DMS53 (cell line): ENCODE measurements around the gene RUNX1.

Experiments
- DNase-seq: peaks from one replicate; lab custom pipeline; 2025; lab: John Stamatoyannopoulos, UW

The RUNX1 gene

DNA sequence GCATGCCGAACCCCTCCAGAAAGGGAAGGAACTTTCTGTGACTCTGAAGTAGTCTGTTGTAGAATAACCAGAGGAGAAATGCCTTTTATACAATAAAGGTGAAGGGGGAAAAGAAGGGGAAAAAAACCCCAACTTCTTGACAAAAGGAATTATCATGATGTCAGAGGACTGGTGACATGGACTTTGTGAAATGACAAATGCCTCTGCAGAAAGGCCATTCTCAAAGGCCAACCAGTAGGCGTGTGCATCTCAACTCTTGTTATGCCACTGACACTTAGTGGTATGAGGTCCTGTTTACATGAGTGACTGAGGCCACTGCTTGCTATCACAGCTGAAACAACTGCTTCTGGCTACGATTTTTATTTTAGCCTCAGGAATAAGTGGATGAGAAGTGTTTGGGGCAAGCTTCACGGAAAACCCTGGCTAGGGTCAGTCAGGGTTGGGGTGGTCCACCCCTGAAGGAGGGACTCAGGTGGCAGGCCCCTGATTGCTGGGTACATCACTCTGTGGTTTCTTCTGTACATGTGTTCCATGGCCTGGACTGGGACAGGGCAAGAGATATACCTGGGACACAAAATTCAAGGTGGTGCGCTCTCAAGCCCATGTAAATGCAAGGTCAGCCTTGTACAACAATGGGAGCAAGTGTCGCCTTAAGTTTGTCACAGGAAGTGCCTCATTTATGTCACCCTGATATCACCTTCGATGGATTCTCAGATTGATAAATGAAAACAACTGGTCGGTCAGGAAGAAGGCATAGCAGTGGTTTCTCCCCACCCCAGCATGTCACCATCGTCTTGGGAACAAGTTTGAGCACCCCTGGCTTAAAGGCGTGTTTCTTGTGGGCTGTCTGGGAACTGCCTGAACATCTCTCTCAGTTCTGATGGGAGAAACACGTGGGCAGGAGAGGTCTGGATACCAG lies 12.4 kb downstream of the RUNX1 start:
- DNase-seq = no peak

- no peak for DNase-seq
These were observed 13.5 kb downstream of the RUNX1 start for GRCh38 chr21:35035581-35035980.

DNA sequence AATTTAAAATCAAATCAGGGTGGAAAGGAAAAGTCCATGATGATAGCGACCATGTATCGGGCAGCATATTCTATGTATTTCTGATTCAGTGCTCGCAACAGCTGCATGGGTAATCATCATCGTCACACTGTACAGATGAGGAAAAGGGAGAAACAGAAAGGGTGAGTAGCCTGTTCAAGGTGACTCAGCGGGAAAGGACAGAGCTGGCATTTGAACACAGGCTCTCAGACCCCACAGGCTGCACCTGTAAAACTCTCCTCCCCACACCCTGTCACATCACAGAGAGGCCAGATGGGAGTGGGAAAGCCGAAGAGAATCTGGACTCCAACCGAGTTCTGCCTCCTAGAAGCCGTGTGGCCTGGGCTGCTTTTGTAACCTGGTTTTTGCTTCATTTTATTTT lies 14.0 kb downstream of the RUNX1 start:
- DNase-seq = no peak

DNA sequence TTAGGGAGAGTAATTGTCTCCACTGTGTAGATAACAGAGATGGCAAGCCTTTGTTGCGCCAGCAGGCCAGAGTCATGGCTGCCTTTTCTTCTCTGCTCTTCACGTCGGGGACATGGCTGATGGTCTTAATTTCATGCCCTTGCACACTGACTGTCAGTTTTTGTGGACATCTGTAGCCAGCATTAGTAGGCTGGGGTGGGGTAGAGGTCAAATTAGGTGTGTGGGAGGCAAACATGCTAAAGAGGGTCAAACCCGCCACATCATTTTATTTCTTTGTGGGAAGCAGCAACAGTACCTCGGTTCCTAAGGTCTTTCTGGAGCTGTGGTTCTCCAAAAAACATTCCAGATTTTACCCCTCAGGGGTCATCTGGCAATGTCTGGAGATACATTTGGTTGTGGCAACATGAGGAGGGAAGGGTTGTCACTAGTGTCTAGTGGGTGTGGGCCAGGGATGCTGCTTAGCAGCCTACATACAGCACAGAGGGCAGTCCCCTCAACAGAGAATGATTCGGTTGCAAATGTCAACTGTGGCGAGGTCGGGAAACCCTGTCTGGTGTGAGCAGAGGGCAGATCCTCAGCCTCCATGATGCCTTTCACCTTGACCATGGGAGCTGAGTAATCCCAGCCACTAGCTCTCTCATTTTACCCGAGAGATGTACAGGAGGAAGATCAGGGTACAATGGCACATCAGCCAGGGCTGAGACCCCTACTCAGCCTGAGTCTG lies 14.7 kb downstream of the RUNX1 start:
- no peak for DNase-seq

DNA sequence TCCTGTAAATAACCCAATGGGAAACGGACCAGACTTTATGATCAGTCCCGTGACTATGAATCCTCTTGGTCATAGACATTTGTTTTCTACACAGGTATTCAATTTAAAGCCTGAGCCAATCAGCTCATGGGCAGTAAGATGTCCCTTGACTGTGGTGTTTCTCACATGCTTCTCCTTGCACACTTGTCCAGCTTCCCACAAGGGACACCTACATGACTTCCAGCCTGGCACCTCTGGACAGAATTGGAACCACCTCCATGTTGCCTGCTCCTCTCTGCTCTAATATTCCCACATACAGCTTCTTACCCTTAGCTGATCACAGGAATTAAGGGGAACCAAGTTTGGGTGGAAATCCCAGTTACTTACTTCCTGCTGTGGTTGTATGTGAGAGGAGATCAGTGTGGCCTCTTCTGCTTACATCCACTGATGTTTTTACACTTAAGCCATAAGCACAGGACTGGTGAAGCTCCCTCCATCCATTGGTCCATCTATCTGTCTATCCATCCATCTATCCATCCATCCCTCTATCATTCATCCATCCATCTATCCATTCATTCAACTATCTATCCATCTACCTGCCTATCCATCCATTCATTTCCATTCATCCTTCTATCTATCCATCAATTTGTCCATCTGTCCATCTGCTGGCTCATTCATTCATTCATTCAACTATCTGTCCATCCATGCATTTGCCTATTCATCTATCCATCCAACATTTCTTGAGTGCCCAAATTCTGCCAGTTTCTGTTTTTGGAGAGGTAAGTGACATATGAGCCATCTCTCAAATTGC lies 16.4 kb downstream of the RUNX1 start:
- DNase-seq = no peak

DNA sequence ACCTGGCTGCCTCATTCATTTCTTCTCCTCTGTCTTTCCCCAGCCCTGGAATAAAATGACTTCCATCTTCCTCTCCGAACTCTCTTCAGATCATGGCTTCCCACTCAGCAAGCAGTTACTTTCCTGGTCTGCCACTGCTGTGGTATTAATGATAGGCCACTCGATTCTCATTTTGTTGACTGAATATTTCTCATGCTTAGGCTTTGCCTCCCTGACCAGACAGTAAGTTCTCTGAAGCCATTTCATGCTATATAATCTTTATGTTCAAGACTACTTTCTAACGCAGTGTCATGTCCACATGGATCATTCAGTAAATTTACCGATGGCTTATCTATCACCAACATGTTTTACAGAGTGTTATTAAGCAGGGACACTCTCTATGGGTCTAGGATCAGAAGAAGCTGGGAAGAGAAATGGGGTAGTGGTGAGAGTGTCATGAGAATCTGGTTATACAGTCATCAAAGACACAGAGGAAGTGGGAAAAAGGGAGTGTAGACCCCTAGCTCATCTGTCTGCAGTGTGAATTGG lies 20.6 kb downstream of the RUNX1 start:
- no peak for DNase-seq

GRCh38 chr21:35027563-35028450 lies 21.3 kb downstream of the RUNX1 start:
- DNase-seq = no peak

- DNase-seq = peak; percentile 3
These were observed 22.2 kb downstream of the RUNX1 start for GRCh38 chr21:35026617-35027562.

DNA sequence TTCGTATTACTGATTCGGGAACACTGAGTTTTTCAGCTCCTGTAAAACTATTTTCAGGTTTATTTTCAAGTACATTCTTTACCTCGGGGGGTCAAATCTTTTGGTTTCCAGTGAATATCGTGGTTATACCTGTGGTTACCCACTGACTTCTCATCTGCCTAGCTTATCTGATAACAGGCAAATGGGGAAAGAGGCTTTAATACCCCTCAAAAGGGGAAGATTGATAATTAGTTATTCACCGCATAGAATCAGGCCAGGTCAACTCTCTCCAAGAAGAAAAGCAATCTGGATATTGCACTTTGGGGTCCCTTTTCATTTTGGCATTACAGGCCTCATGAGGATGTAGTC lies 23.0 kb downstream of the RUNX1 start:
- DNase-seq = no peak

- DNase-seq = no peak
These were observed 23.6 kb downstream of the RUNX1 start for GRCh38 chr21:35025206-35026152.

DNA sequence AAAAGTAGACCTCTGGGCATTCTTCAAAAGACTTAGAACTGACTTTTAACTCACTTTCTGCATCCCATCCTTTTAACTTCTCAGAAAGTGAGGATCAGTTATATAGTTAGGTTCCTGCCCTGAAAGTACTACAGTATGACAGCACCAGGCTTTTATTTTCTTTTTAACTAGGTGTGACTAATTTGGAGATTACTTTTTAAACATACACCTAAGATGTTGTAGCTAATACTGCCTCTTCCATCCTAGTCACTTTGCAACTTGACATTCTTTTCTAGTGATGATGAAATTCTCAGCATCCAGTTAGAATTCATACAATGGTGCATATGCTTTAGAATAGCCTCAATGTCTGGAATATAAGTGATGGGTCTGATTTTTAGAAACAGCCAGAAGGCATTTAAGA lies 24.6 kb downstream of the RUNX1 start:
- no peak for DNase-seq

DNA sequence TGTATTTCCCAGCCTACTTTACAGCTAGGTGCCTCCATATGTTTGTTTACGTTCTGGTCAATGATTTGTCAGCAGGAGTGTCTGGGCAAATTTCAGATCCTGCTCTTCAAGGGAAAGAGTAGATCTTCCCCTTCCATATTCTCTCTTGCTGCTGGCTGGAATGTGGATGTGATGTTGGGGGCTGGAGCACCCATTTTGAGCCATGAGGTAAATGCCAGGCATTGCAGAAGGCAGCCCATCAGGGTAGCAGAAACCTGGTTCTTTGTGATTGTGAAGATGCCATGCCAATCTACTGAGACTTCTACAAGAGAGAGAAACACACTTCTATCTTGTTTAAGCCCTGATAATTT lies 25.1 kb downstream of the RUNX1 start:
- DNase-seq = peak; percentile 45

- peak; percentile 9 for DNase-seq
These were observed 25.6 kb downstream of the RUNX1 start for GRCh38 chr21:35023396-35024070.

DNA sequence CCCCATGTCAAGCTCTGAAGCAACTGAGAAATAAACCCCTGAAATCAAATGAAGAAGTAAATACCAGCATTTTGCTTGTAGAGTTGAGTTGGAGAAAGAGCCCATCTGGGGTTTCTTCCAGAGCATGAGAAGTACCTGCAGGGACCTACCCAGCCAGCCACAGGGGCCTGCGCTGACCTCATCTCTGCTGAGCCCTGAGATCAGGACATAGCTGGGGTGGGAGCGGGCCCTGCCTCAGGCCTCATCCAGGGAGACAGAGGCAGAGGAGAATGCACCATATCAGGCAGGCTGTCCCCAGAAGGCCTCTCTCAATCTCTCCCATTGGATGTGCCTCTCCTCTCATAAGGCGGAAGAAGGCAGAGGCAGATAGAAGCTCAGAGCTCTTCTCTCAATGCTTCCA lies 27.6 kb downstream of the RUNX1 start:
- no peak for DNase-seq

DNA sequence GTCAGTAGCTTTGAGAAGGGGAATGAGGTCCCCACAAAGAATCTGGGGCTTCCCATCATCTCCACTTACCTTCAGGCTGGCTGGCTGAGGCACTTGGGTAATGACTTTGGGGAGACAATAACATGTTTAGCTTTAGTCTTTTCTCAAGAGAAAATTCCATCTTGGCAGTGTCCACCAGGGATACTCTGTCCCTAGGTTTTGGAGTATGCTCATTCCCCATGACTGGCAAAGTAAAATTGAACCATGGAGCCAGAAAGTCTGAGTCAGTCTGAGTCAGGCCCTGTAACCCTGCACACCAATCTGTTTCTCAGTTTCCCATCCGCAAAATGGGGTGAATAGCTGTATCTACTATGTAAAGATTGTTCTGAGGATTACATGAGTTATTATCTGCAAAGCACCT lies 28.2 kb downstream of the RUNX1 start:
- no peak for DNase-seq

GRCh38 chr21:35020436-35020835 lies 28.7 kb downstream of the RUNX1 start:
- peak; percentile 23 for DNase-seq

- peak; percentile 90 for DNase-seq
These were observed 29.5 kb downstream of the RUNX1 start for GRCh38 chr21:35019631-35020032.

DNA sequence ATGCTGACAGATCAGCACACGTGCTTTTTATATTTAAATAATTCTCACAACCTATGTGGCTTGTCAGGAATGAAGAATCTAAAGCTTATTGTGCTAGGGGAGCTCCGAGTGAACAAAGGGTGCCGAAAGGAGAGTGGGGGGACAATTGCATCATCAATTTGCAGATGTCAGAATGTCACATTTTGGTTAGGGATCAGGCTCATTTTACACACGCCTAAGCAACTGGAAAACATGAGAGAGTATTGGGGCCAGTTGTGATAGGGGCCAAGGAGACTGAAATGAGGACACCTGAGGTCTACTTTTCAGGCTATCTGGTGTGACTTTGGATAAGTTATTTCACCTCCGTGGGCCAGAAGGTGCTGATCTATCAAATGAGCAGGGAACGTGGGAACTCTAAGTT lies 31.8 kb downstream of the RUNX1 start:
- no peak for DNase-seq
